SK-N-SH (cell line): ENCODE results near the gene GFPT1. TPM values are rescaled to one million over a fixed set of nuclear protein-coding genes. Genes with fewer than 3 reads are reported as not detected.

Experiments used
- CTCF ChIA-PET: fragments of 300-600, 350-600 bp; formaldehyde crosslinking; extraction: SDS; loops from one replicate; lab custom pipeline; 2021; lab: Yijun Ruan, JAX
- POLR2A ChIA-PET: fragments of 350-600 bp; sonication (Branson Sonifier 250); formaldehyde crosslinking; extraction: SDS; loops from one replicate; lab custom pipeline; 2020; ENCODE audit warnings: antibody characterized with exemption, inconsistent platforms; lab: Yijun Ruan, JAX
- DNase-seq: peaks from one replicate; pipeline ENCODE4 v3.0.0; 2012
- H2AFZ ChIP-seq: fragments of 200-600 bp; sonication (generic); 2 replicates; pipeline ENCODE4 v1.8.1; 2016; ENCODE audit warnings: antibody characterized with exemption, mild to moderate bottlenecking, low read depth
- H3F3A ChIP-seq: fragments of 200-600 bp; sonication (generic); replicated peaks from 2 replicates; pipeline ENCODE3; 2016; ENCODE audit warnings: antibody characterized with exemption, mild to moderate bottlenecking; ENCODE audit not compliant: insufficient read depth
- H3K27ac ChIP-seq, 2 experiments: fragments of 200-500 bp in 1 of 2; fragments of 200-600 bp in 1 of 2; sonication (Bioruptor generic) in 1 of 2; sonication (generic), shearing (Covaris generic) in 1 of 2; 2 replicates each; pipeline versions ENCODE4 v1.5.1 to v1.6.1; 2014 to 2016; ENCODE audit warnings: low read depth in 2 of 2, inconsistent platforms in 1 of 2, low read length in 1 of 2, mild to moderate bottlenecking in 1 of 2, mixed read lengths in 1 of 2
- H3K27me3 ChIP-seq: fragments of 200-600 bp; sonication (generic), shearing (Covaris generic); 2 replicates; pipeline ENCODE4 v1.6.1; 2016; ENCODE audit warnings: mixed run types; ENCODE audit not compliant: insufficient read depth
- H3K36me3 ChIP-seq, 2 experiments: fragments of 200-500 bp in 1 of 2; fragments of 200-600 bp in 1 of 2; sonication (Bioruptor generic) in 1 of 2; sonication (generic) in 1 of 2; replicated peaks in 1 of 2; 2 replicates each; pipeline versions ENCODE3 to v1.5.1; 2014 to 2016; ENCODE audit warnings: low read length in 1 of 2, mild to moderate bottlenecking in 1 of 2; ENCODE audit not compliant: insufficient read depth in 2 of 2, control insufficient read depth in 1 of 2
- H3K4me1 ChIP-seq, 2 experiments: fragments of 200-500 bp in 1 of 2; fragments of 200-600 bp in 1 of 2; sonication (Bioruptor generic) in 1 of 2; sonication (generic), shearing (Covaris generic) in 1 of 2; 2 replicates each; pipeline versions ENCODE4 v1.5.1 to v1.6.1; 2014 to 2016; ENCODE audit warnings: low read depth in 1 of 2, low read length in 1 of 2, mixed run types in 1 of 2; ENCODE audit not compliant: insufficient read depth in 2 of 2, control insufficient read depth in 1 of 2
- H3K4me2 ChIP-seq: fragments of 200-600 bp; sonication (generic), shearing (Covaris generic); 2 replicates; pipeline ENCODE4 v1.6.1; 2017; ENCODE audit warnings: mixed run types
- H3K4me3 ChIP-seq, 2 experiments: fragments of 200-500 bp in 1 of 2; fragments of 200-600 bp in 1 of 2; sonication (Bioruptor generic) in 1 of 2; sonication (generic), shearing (Covaris generic) in 1 of 2; 2 replicates each; pipeline versions ENCODE4 v1.5.1 to v1.8.1; 2014 to 2016; ENCODE audit warnings: low read depth in 2 of 2, inconsistent platforms in 1 of 2, low read length in 1 of 2, mild to moderate bottlenecking in 1 of 2, mixed read lengths in 1 of 2, moderate library complexity in 1 of 2
- H3K79me2 ChIP-seq: fragments of 200-600 bp; sonication (generic); 2 replicates; pipeline ENCODE4 v1.8.1; 2017; ENCODE audit warnings: mild to moderate bottlenecking; ENCODE audit not compliant: insufficient read depth
- H3K9ac ChIP-seq: fragments of 200-600 bp; sonication (generic); 2 replicates; pipeline ENCODE4 v1.6.1; 2017; ENCODE audit warnings: mixed run types
- H3K9me2 ChIP-seq: fragments of 200-600 bp; sonication (generic); 2 replicates; pipeline ENCODE4 v1.6.1; 2017; ENCODE audit warnings: mixed run types
- H3K9me3 ChIP-seq: fragments of 200-600 bp; sonication (generic); 2 replicates; pipeline ENCODE4 v1.6.1; 2017; ENCODE audit warnings: mixed run types, mild to moderate bottlenecking, moderate library complexity
- H4K20me1 ChIP-seq: fragments of 200-600 bp; sonication (generic); 2 replicates; pipeline ENCODE4 v1.6.1; 2017; ENCODE audit warnings: mild to moderate bottlenecking, mixed run types; ENCODE audit not compliant: insufficient read depth
- EP300 ChIP-seq, 2 experiments: IDR thresholded peaks; 2 replicates each; pipeline versions ENCODE4 v1.4.0 to v1.6.1; 2012; ENCODE audit warnings: borderline replicate concordance in 1 of 2, low read depth in 1 of 2, low read length in 1 of 2
- FOSL2 ChIP-seq: IDR thresholded peaks from 2 replicates; pipeline ENCODE4 v1.4.0; 2012; ENCODE audit warnings: low read depth, mild to moderate bottlenecking, moderate library complexity, borderline replicate concordance
- GABPA ChIP-seq: IDR thresholded peaks from 2 replicates; pipeline ENCODE4 v1.4.0; 2012; ENCODE audit warnings: low read depth, mild to moderate bottlenecking
- MXI1 ChIP-seq: IDR thresholded peaks from 2 replicates; pipeline ENCODE4 v1.6.1; 2012; ENCODE audit warnings: mild to moderate bottlenecking, low read depth, low read length, improper control_type of control experiment
- NRF1 ChIP-seq: IDR thresholded peaks from 2 replicates; pipeline ENCODE4 v1.6.1; 2012; ENCODE audit warnings: low read depth, mild to moderate bottlenecking, low read length
- PBX3 ChIP-seq: IDR thresholded peaks from 2 replicates; pipeline ENCODE4; 2012
- RCOR1 ChIP-seq: fragments of 150-350 bp; IDR thresholded peaks from 2 replicates; pipeline ENCODE4 v1.6.1; 2017; ENCODE audit warnings: antibody characterized with exemption, low read length
- RFX5 ChIP-seq: IDR thresholded peaks from 2 replicates; pipeline ENCODE4 v1.6.1; 2012; ENCODE audit warnings: mild to moderate bottlenecking, improper control_type of control experiment, low read length
- TCF12 ChIP-seq: IDR thresholded peaks from 2 replicates; pipeline ENCODE4 v1.4.0; 2012
- WGBS: methylation state at CpG from one replicate; pipeline ENCODE4 v1.1.6; 2017; ENCODE audit warnings: low lambda C conversion rate; 5-methylcytosine and 5-hydroxymethylcytosine counted together
- polyA plus RNA-seq, 3 experiments: library from polyadenylated mRNA; depleted of rRNA; stranded (reverse); fragments of >200 nt; gene quantifications; 2 replicates each; pipeline ENCODE4 v1.2.3, GENCODE V29; 2012
- TF ChIP-seq, protein P1 (sequence below): IDR thresholded peaks from 2 replicates; pipeline ENCODE4 v1.4.0; 2012; ENCODE audit warnings: low read depth, borderline replicate concordance
- TF ChIP-seq, protein P2 (sequence below): fragments of 200-600 bp; sonication (generic); IDR thresholded peaks from 2 replicates; pipeline ENCODE4 v1.6.1; 2017; ENCODE audit warnings: antibody characterized with exemption, mild to moderate bottlenecking, moderate library complexity
- TF ChIP-seq, protein P3 (sequence below): IDR thresholded peaks from 2 replicates; pipeline ENCODE4 v1.4.0; 2012; ENCODE audit warnings: low read depth

The GFPT1 gene
- polyA plus RNA-seq, 1 of the 3 experiments (the other 2 are of a cell fraction) = 6.0 TPM

GRCh38 chr2:69310111-69311023 lies 76.7 kb downstream of the GFPT1 start:
- TF ChIP-seq MXI1 = no peak
- TF ChIP-seq RFX5 = no peak
- TF ChIP-seq, protein P1, sequence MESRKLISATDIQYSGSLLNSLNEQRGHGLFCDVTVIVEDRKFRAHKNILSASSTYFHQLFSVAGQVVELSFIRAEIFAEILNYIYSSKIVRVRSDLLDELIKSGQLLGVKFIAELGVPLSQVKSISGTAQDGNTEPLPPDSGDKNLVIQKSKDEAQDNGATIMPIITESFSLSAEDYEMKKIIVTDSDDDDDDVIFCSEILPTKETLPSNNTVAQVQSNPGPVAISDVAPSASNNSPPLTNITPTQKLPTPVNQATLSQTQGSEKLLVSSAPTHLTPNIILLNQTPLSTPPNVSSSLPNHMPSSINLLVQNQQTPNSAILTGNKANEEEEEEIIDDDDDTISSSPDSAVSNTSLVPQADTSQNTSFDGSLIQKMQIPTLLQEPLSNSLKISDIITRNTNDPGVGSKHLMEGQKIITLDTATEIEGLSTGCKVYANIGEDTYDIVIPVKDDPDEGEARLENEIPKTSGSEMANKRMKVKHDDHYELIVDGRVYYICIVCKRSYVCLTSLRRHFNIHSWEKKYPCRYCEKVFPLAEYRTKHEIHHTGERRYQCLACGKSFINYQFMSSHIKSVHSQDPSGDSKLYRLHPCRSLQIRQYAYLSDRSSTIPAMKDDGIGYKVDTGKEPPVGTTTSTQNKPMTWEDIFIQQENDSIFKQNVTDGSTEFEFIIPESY = no peak
- no peak for TF ChIP-seq GABPA
- TF ChIP-seq, all 33 proteins: peak for 0
- no peaks in the 10 kb centered on the region for H3K27me3 ChIP-seq
- no peaks in the 10 kb centered on the region for H3K36me3 ChIP-seq
- no peak for DNase-seq
- no peaks in the 10 kb centered on the region for H4K20me1 ChIP-seq
- no peak overlapping the region for H3K4me2 ChIP-seq
- CTCF ChIA-PET = interaction anchor here (0.6 to 6.3 kb wide), 4 partner anchors 14 to 367 kb away, joined by 4 to 70 read pairs (median 8); partner anchors contain the start of gene ANTXR1
- H3K9me2 ChIP-seq = no peaks in the 10 kb centered on the region
- no peaks in the 10 kb centered on the region for H3K9me3 ChIP-seq
- POLR2A ChIA-PET = no interaction called here
- peaks cover 0 to 16% of the 10 kb centered on the region in 2 experiments; a peak in 1 of 4 replicates for H3K4me1 ChIP-seq
- no peaks in the 10 kb centered on the region for H3K79me2 ChIP-seq
- no peak overlapping the region for H2AFZ ChIP-seq
- no peak overlapping the region for H3K4me3 ChIP-seq
- no peak overlapping the region for H3K9ac ChIP-seq
- H3F3A ChIP-seq = peaks cover 5% of the 10 kb centered on the region
- H3K27ac ChIP-seq = peak overlapping the region in 1 of 2 experiments; percentile 59; a peak in 2 of 4 replicates
- WGBS = 96% methylated on average over 18 of the region's 19 CpGs

DNA sequence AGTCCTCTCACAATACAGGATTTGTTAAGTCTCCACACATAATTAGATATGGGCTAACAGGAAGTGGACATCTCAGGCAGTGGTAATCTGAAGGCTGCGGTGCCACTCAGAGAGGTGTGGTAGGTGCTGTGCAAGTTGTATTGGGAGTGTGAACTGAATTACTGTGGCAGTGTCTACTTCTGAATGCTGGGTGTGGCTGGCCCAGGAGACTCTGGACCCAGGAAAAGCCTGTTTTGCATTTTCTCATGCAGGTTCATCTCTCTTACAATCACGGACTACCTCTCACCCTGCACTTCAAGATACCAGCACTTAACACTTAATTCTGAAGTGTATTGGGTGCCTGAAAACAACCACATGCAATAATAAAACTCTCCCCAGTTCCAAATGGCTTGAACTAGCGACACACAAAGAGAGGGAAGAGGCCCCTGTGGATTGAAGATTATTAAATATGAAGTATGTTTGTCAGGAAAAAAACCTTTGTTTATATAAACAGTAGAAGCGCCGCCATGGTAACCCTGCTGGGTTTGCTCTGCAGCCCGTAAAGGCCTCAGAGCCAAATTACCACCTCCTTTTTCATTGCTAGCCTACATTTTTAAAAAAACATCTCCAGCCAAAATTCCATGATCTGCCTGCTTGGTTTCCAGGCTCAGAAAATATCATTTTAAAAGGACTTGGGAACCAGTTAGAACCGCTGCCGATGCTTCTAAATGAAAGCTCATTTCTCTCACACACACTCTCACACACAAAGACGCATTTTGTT lies 77.5 kb downstream of the GFPT1 start:
- peaks cover 5% of the 10 kb centered on the region for H3F3A ChIP-seq
- H3K9me2 ChIP-seq = no peaks in the 10 kb centered on the region
- no peaks in the 10 kb centered on the region for H3K27me3 ChIP-seq
- no peak overlapping the region for H3K4me2 ChIP-seq
- ChIA-PET POLR2A (no interaction called here), CTCF (interaction anchor here (0.7 to 6.3 kb wide), 7 partner anchors 15 to 384 kb away, joined by 3 to 107 read pairs (median 4); partner anchors contain the start of gene ANTXR1)
- no peaks in the 10 kb centered on the region for H4K20me1 ChIP-seq
- peak; percentile 37 for DNase-seq
- TF ChIP-seq TCF12 = no peak
- TF ChIP-seq, protein P2, sequence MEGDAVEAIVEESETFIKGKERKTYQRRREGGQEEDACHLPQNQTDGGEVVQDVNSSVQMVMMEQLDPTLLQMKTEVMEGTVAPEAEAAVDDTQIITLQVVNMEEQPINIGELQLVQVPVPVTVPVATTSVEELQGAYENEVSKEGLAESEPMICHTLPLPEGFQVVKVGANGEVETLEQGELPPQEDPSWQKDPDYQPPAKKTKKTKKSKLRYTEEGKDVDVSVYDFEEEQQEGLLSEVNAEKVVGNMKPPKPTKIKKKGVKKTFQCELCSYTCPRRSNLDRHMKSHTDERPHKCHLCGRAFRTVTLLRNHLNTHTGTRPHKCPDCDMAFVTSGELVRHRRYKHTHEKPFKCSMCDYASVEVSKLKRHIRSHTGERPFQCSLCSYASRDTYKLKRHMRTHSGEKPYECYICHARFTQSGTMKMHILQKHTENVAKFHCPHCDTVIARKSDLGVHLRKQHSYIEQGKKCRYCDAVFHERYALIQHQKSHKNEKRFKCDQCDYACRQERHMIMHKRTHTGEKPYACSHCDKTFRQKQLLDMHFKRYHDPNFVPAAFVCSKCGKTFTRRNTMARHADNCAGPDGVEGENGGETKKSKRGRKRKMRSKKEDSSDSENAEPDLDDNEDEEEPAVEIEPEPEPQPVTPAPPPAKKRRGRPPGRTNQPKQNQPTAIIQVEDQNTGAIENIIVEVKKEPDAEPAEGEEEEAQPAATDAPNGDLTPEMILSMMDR = no peak
- TF ChIP-seq, protein P3, sequence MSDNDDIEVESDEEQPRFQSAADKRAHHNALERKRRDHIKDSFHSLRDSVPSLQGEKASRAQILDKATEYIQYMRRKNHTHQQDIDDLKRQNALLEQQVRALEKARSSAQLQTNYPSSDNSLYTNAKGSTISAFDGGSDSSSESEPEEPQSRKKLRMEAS = no peak
- no peak for TF ChIP-seq FOSL2
- TF ChIP-seq RCOR1 = no peak
- TF ChIP-seq NRF1 = no peak
- no peak for TF ChIP-seq EP300 (IDR thresholded peaks at IDR 0.05; ENCODE audit: borderline replicate concordance in 1 of 2, low read depth in 1 of 2, low read length in 1 of 2)
- TF ChIP-seq PBX3 = peak; percentile 14; the same call in 1 of the 2 replicates
- peak overlapping the region in 1 of 2 experiments; percentile 59; a peak in 3 of 4 replicates for H3K27ac ChIP-seq
- no peak overlapping the region for H2AFZ ChIP-seq
- peaks cover 0 to 16% of the 10 kb centered on the region in 2 experiments; a peak in 1 of 4 replicates for H3K4me1 ChIP-seq
- H3K4me3 ChIP-seq = no peak overlapping the region
- H3K79me2 ChIP-seq = no peaks in the 10 kb centered on the region
- 85% methylated on average over 9 of the region's 9 CpGs for WGBS
- no peaks in the 10 kb centered on the region for H3K9me3 ChIP-seq
- H3K36me3 ChIP-seq = no peaks in the 10 kb centered on the region
- H3K9ac ChIP-seq = no peak overlapping the region; the same call in 1 of the 2 replicates
